GM12872 (cell line): ENCODE measurements around the gene RASGRP2.
A peak's percentile ranks its signal among the peaks of the same experiment; 100 is the strongest.

Experiments used
- TF ChIP-seq, protein P1 (sequence below): IDR thresholded peaks from 3 replicates; pipeline ENCODE4 v1.5.1; 2011; ENCODE audit warnings: low read depth, mild to moderate bottlenecking, low read length, moderate library complexity; ENCODE audit not compliant: insufficient read depth

The RASGRP2 gene

GRCh38 chr11:64723117-64723906 lies 20.6 kb downstream of the RASGRP2 start, which contains the start of gene NRXN2:
NRXN2 (minus strand) TSS chr11:64723197; CDS start chr11:64713699, 9,498 bp downstream.
- TF ChIP-seq, protein P1, sequence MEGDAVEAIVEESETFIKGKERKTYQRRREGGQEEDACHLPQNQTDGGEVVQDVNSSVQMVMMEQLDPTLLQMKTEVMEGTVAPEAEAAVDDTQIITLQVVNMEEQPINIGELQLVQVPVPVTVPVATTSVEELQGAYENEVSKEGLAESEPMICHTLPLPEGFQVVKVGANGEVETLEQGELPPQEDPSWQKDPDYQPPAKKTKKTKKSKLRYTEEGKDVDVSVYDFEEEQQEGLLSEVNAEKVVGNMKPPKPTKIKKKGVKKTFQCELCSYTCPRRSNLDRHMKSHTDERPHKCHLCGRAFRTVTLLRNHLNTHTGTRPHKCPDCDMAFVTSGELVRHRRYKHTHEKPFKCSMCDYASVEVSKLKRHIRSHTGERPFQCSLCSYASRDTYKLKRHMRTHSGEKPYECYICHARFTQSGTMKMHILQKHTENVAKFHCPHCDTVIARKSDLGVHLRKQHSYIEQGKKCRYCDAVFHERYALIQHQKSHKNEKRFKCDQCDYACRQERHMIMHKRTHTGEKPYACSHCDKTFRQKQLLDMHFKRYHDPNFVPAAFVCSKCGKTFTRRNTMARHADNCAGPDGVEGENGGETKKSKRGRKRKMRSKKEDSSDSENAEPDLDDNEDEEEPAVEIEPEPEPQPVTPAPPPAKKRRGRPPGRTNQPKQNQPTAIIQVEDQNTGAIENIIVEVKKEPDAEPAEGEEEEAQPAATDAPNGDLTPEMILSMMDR: peak; percentile 93

DNA sequence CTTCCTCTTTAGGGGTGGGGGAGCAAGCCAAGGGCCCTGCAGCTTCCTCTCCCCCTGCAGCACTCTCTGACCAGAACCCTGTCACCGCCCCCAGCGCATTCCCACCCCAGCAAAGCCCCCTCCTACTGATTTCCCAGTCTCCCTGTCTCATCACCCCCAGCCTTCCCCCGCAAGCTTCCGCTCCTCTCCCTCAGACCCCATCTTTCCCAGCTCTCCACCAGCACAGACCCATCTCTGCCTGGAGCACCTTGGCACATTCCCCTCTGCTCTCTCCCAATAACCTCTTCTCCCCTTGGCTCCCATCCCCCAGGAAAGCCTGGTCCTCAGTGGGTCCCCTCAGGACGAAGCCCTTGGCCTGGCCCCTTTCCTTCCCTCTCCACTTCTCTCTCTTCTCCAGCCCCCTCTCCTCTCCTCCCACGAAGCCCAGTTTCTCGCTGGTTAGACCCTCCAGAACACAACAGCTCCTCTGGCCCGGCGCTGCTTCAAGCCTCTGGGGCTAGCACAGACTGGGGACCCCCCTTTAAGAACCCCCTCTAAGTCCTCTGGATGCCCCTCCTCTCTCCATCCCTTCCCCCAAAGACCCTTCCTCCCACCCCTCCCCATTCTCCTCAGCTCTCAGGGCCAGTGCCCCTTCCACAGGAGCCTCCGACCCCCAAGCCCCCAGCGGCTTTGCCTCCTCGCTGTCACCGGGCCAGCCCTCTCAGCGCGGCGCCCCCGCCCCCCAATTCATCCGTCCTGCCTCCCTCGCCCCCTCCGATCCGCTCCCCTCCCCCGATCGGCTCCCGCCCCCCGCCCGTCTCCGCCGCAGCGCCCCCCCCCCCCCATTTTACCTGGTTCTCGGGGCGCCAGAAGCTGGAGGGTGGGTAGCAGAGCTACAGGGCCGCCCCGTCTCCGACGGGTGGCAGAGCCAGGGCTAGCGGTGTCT lies 21.5 kb downstream of the RASGRP2 start:
- TF ChIP-seq, protein P1: no peak

GRCh38 chr11:64721359-64721699 lies 22.6 kb downstream of the RASGRP2 start:
- TF ChIP-seq, protein P1: no peak

GRCh38 chr11:64720640-64721358 lies 23.1 kb downstream of the RASGRP2 start:
- TF ChIP-seq, protein P1: no peak

- TF ChIP-seq, protein P1: no peak
These were observed 23.8 kb downstream of the RASGRP2 start for GRCh38 chr11:64720167-64720566.

DNA sequence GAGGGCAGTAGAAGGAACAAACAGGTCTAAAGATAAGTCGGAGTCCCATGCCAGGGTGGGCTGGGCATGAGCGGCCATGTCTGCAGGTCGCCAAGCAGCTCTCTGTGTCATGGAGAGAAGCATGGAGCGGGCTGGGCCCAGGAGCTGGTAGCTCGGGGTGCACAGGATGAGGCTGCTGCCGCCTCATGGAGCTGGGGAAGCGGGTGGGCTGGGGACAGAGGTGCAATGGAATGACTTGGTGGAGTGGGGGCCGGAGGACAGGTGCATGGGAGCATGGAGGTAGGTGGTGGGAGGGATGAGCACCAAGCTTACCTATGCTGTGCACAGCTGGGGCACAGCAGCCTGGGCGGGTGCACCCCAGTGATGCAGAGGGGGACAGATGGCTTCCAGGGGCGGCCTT lies 24.5 kb downstream of the RASGRP2 start:
- TF ChIP-seq, protein P1: no peak

DNA sequence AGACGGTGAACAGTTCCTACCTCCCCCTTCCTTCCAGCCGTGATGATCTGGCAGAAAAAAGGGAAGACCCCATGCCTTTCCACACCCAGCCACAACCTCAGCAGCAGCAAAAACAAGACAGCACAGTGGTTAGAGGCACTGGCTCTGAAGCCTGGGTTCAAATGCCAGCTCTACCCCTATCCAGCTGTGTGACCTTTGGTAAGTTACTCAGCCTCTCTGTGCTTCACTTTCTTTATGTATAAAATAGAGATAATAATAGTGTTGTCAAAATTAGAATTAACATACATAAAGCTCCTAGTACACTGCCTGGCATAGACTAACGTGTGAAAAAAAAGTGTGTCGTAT lies 25.2 kb downstream of the RASGRP2 start:
- TF ChIP-seq, protein P1: no peak
